Measurements from ENCODE around the gene ESPNL. TPM values are rescaled to one million over a fixed set of nuclear protein-coding genes. Genes with fewer than 3 reads are reported as not detected.

Gene ESPNL
- total and polyA plus RNA-seq, 7 donors = 0.04 to 0.32 (median 0.16) TPM; not detected in 1

DNA sequence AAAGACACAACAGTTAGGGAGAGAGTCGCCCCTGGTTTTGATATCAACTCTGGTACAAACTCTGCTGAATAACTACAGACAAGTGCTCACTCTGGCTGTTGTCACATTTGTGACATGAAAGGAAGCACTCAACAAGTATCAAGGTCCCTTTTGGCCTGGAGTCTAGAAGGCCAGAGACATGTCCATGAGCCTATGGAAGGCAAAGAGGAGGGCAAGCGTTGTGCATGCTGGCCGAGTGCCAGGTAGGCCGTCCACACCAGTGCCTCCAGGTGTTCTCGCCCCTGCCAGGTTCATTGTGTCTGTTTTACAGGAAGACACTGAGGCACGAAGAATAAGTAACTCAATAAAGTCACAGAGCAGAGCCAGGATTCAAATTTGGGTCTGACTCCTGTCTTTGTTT, 82.2 kb downstream of the ESPNL start:
- Histone ChIP-seq H3K4me1 (no peaks in the 10 kb centered on the region), H3K4me3 (no peak overlapping the region), H3K27ac (no peak overlapping the region), H3K9me3 (no peaks in the 10 kb centered on the region), H3K27me3 (ENCODE audit: insufficient read depth in 3 of 3, low read length in 2 of 3) (no peaks in the 10 kb centered on the region), H3K36me3 (ENCODE audit: insufficient read depth in 1 of 2, low read depth in 1 of 2) (peaks cover 38 to 100% of the 10 kb centered on the region in 2 donors)
- ATAC-seq (peak in 1 of 4 donors; percentile 31), DNase-seq (no peak)
- 60 to 83% (median 62%) methylated on average over 6 of the region's 6 CpGs for WGBS, 3 donors
- TF ChIP-seq, protein P1, sequence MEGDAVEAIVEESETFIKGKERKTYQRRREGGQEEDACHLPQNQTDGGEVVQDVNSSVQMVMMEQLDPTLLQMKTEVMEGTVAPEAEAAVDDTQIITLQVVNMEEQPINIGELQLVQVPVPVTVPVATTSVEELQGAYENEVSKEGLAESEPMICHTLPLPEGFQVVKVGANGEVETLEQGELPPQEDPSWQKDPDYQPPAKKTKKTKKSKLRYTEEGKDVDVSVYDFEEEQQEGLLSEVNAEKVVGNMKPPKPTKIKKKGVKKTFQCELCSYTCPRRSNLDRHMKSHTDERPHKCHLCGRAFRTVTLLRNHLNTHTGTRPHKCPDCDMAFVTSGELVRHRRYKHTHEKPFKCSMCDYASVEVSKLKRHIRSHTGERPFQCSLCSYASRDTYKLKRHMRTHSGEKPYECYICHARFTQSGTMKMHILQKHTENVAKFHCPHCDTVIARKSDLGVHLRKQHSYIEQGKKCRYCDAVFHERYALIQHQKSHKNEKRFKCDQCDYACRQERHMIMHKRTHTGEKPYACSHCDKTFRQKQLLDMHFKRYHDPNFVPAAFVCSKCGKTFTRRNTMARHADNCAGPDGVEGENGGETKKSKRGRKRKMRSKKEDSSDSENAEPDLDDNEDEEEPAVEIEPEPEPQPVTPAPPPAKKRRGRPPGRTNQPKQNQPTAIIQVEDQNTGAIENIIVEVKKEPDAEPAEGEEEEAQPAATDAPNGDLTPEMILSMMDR (IDR thresholded peaks at IDR 0.05) = no peak
- intact Hi-C loops (cut with DNase I) = no loop called here

Other genes with a start within 250 kb of the ESPNL start
- gene RAMP1, start 240.7 kb upstream of the ESPNL start, total RNA-seq = 100 to 1,000 TPM in 1 of 4 donors, 10 to 100 TPM in 3; 32.8 to 105 (median 91.2) TPM
- 100 to 1,000 TPM in 2 of 3 donors, 10 to 100 TPM in 1; 86.5 to 367 (median 303) TPM for gene RAMP1, start 240.7 kb upstream of the ESPNL start, polyA plus RNA-seq
- 10 to 100 TPM; 46.0 to 67.5 (median 52.5) TPM for gene UBE2F, start 133.3 kb upstream of the ESPNL start, total RNA-seq
- gene UBE2F, start 133.3 kb upstream of the ESPNL start, polyA plus RNA-seq = 100 to 1,000 TPM in 2 of 3 donors, 10 to 100 TPM in 1; 74.2 to 134 (median 101) TPM
- gene SCLY, start 39.3 kb upstream of the ESPNL start, total RNA-seq = 10 to 100 TPM in 1 of 4 donors, 1 to 10 TPM in 3; 4.8 to 10.1 (median 7.4) TPM
- gene SCLY, start 39.3 kb upstream of the ESPNL start, polyA plus RNA-seq = 1 to 10 TPM; 4.6 to 8.8 (median 6.5) TPM
- 100 to 1,000 TPM in 3 of 4 donors, 10 to 100 TPM in 1; 82.1 to 175 (median 153) TPM for gene KLHL30, start 38.3 kb downstream of the ESPNL start, total RNA-seq
- gene KLHL30, start 38.3 kb downstream of the ESPNL start, polyA plus RNA-seq = 100 to 1,000 TPM in 1 of 3 donors, 10 to 100 TPM in 2; 67.7 to 121 (median 91.7) TPM
- gene ERFE, start 58.6 kb downstream of the ESPNL start, total RNA-seq = 10 to 100 TPM in 1 of 4 donors, 1 to 10 TPM in 3; 1.8 to 18.2 (median 4.5) TPM
- gene ERFE, start 58.6 kb downstream of the ESPNL start, polyA plus RNA-seq = 10 to 100 TPM in 1 of 3 donors, 1 to 10 TPM in 2; 1.4 to 15.4 (median 1.7) TPM
- gene ILKAP, start 103.4 kb downstream of the ESPNL start, total RNA-seq = 10 to 100 TPM; 31.8 to 43.8 (median 39.3) TPM
- 10 to 100 TPM; 55.2 to 66.6 (median 58.4) TPM for gene ILKAP, start 103.4 kb downstream of the ESPNL start, polyA plus RNA-seq
- gene HES6, start 139.7 kb downstream of the ESPNL start, total RNA-seq = 10 to 100 TPM in 2 of 4 donors, 1 to 10 TPM in 2; 4.1 to 13.1 (median 10.9) TPM
- gene HES6, start 139.7 kb downstream of the ESPNL start, polyA plus RNA-seq = 10 to 100 TPM; 35.7 to 54.5 (median 40.6) TPM
- gene PER2, start 188.3 kb downstream of the ESPNL start, total RNA-seq = 10 to 100 TPM in 3 of 4 donors, 1 to 10 TPM in 1; 7.8 to 20.7 (median 13.1) TPM
- gene PER2, start 188.3 kb downstream of the ESPNL start, polyA plus RNA-seq = 1 to 10 TPM; 1.9 to 2.5 (median 2.4) TPM
- 10 to 100 TPM; 14.9 to 24.7 (median 18.4) TPM for gene TRAF3IP1, start 220.2 kb downstream of the ESPNL start, total RNA-seq
- 10 to 100 TPM in 1 of 3 donors, 1 to 10 TPM in 2; 2.9 to 30.9 (median 6.9) TPM for gene TRAF3IP1, start 220.2 kb downstream of the ESPNL start, polyA plus RNA-seq

Data from psoas muscle (tissue), 8 donors.